CD4-positive, CD25-positive, alpha-beta regulatory T cell (primary cell): ENCODE results near the gene SLC35A2. TPM values are rescaled to one million over a fixed set of nuclear protein-coding genes. Genes with fewer than 3 reads are reported as not detected.
A peak's percentile ranks its signal among the peaks of the same experiment; 100 is the strongest.

Experiments used
- ATAC-seq, 2 donors: fragments of 150-1000 bp; cut with Tn5 transposase; one replicate each; pipeline ENCODE4 v1.10.0; 2021; ENCODE audit warnings: low read depth in 2 of 2, moderate number of reproducible peaks in 2 of 2, moderate library complexity in 1 of 2
- DNase-seq, 3 donors: peaks; one replicate each; pipeline versions ENCODE4 v3.0.0 to v3.0.0-alpha.2; 2012 to 2022; ENCODE audit warnings: mixed read lengths in 1 of 3
- H3K27ac ChIP-seq: one replicate; pipeline ENCODE4 v1.7.0; 2013; ENCODE audit warnings: mild to moderate bottlenecking, low read length; ENCODE audit not compliant: insufficient read depth, poor library complexity, severe bottlenecking
- H3K27me3 ChIP-seq: one replicate; pipeline ENCODE4 v1.7.0; 2013; ENCODE audit warnings: low read length; ENCODE audit not compliant: control insufficient read depth, insufficient read depth
- H3K36me3 ChIP-seq: one replicate; pipeline ENCODE4 v1.7.0; 2013; ENCODE audit warnings: mild to moderate bottlenecking, low read length, moderate library complexity; ENCODE audit not compliant: control insufficient read depth, insufficient read depth
- H3K4me1 ChIP-seq: 2 replicates; pipeline ENCODE4 v1.7.0; 2013; ENCODE audit warnings: mild to moderate bottlenecking, low read length; ENCODE audit not compliant: insufficient read depth, control insufficient read depth, poor library complexity, severe bottlenecking
- H3K4me3 ChIP-seq: one replicate; pipeline ENCODE4 v1.7.0; 2013; ENCODE audit warnings: low read depth, mild to moderate bottlenecking, low read length, moderate library complexity
- H3K9me3 ChIP-seq, 2 experiments: 1 replicate in 1 of 2; 2 replicates in 1 of 2; pipeline ENCODE4 v1.7.0; 2013; ENCODE audit warnings: low read length in 2 of 2, mild to moderate bottlenecking in 1 of 2, moderate library complexity in 1 of 2; ENCODE audit not compliant: control insufficient read depth in 2 of 2
- H3K27ac Mint-ChIP-seq, 3 donors: one replicate each; pipeline ENCODE4 v1.8.0; 2020 to 2022; ENCODE audit warnings: mild to moderate bottlenecking in 3 of 3, mixed read lengths in 3 of 3, moderate library complexity in 2 of 3
- H3K27me3 Mint-ChIP-seq: one replicate; pipeline ENCODE4 v1.8.0; 2022; ENCODE audit warnings: mild to moderate bottlenecking, mixed read lengths
- H3K36me3 Mint-ChIP-seq: one replicate; pipeline ENCODE4 v1.8.0; 2020; ENCODE audit warnings: mixed read lengths
- H3K4me1 Mint-ChIP-seq, 4 donors: one replicate each; pipeline ENCODE4 v1.8.0; 2020 to 2022; ENCODE audit warnings: mixed read lengths in 4 of 4, mild to moderate bottlenecking in 1 of 4
- H3K4me3 Mint-ChIP-seq, 4 donors: one replicate each; pipeline ENCODE4 v1.8.0; 2020 to 2022; ENCODE audit warnings: mild to moderate bottlenecking in 4 of 4, mixed read lengths in 4 of 4, moderate library complexity in 3 of 4
- H3K9me3 Mint-ChIP-seq, 7 donors: one replicate each; pipeline ENCODE4 v1.8.0; 2020 to 2022; ENCODE audit warnings: mixed read lengths in 7 of 7, mild to moderate bottlenecking in 3 of 7, moderate library complexity in 2 of 7
- polyA plus RNA-seq, 4 donors: library from polyadenylated mRNA; unstranded; fragments of 300-500 nt; fragmentation: Illumina TruSeq; gene quantifications; one replicate each; pipeline ENCODE4 v1.2.3, GENCODE V29; 2021
- total RNA-seq: library from RNA; stranded (reverse); gene quantifications from one replicate; pipeline ENCODE4 v1.2.3, GENCODE V29; 2022

SLC35A2 gene
- total and polyA plus RNA-seq, 5 donors from 2014 or later: 7.4 to 50.0 (median 10.1) TPM

GRCh38 chrX:48936429-48937053 is 25.1 kb upstream of the SLC35A2 start:
- H3K27me3 Mint-ChIP-seq: no peaks in the 10 kb centered on the region
- H3K4me1 ChIP-seq: peaks cover 81% of the 10 kb centered on the region
- no peaks in the 10 kb centered on the region for H3K9me3 Mint-ChIP-seq
- peak overlapping the region; percentile 41 for H3K4me3 ChIP-seq
- peak overlapping the region; percentile 99 for H3K27ac ChIP-seq
- ATAC-seq (no peak), DNase-seq (no peak)
- H3K4me3 Mint-ChIP-seq: peak overlapping the region; percentile 80 to 93 (median 88)
- peaks cover 18% of the 10 kb centered on the region for H3K36me3 Mint-ChIP-seq
- peaks cover 27 to 83% (median 53%) of the 10 kb centered on the region in 4 donors for H3K4me1 Mint-ChIP-seq
- H3K27ac Mint-ChIP-seq: peak overlapping the region; percentile 96 to 98 (median 96)
- no peaks in the 10 kb centered on the region for H3K9me3 ChIP-seq
- H3K27me3 ChIP-seq: no peaks in the 10 kb centered on the region
- peaks cover 10% of the 10 kb centered on the region for H3K36me3 ChIP-seq

GRCh38 chrX:48935301-48935670 is 23.8 kb upstream of the SLC35A2 start:
- ATAC-seq (no peak), DNase-seq (no peak)
- H3K27ac ChIP-seq: peak overlapping the region; percentile 99
- Mint-ChIP-seq H3K36me3 (peaks cover 23% of the 10 kb centered on the region), H3K27me3 (no peaks in the 10 kb centered on the region), H3K9me3 (no peaks in the 10 kb centered on the region), H3K4me1 (peaks cover 26 to 76% (median 54%) of the 10 kb centered on the region in 4 donors), H3K27ac (peak overlapping the region; percentile 83 to 98 (median 95)), H3K4me3 (peak overlapping the region in 3 of 4 donors; percentile 38 to 85 (median 73))
- H3K9me3 ChIP-seq: no peaks in the 10 kb centered on the region
- H3K36me3 ChIP-seq: peaks cover 14% of the 10 kb centered on the region
- no peak overlapping the region for H3K4me3 ChIP-seq
- H3K27me3 ChIP-seq: no peaks in the 10 kb centered on the region
- peaks cover 70% of the 10 kb centered on the region for H3K4me1 ChIP-seq

- DNase-seq (peak; percentile 46 to 76 (median 73)), ATAC-seq (peak; percentile 19 to 29)
- Histone ChIP-seq H3K27ac (peak overlapping the region; percentile 99), H3K4me1 (peaks cover 64% of the 10 kb centered on the region), H3K9me3 (no peaks in the 10 kb centered on the region), H3K36me3 (peaks cover 16% of the 10 kb centered on the region), H3K4me3 (peak overlapping the region; percentile 40), H3K27me3 (no peaks in the 10 kb centered on the region)
- Mint-ChIP-seq H3K9me3 (peaks cover 0 to under 1% (median 0%) of the 10 kb centered on the region in 7 donors), H3K4me1 (peaks cover 29 to 73% (median 54%) of the 10 kb centered on the region in 4 donors), H3K4me3 (peak overlapping the region; percentile 69 to 85 (median 72)), H3K27ac (peak overlapping the region; percentile 83 to 98 (median 95)), H3K27me3 (no peaks in the 10 kb centered on the region), H3K36me3 (peaks cover 26% of the 10 kb centered on the region)
These were observed 23.3 kb upstream of the SLC35A2 start for GRCh38 chrX:48934581-48935300.

GRCh38 chrX:48933757-48934156 is 22.3 kb upstream of the SLC35A2 start:
- H3K36me3 ChIP-seq: peaks cover 16% of the 10 kb centered on the region
- Mint-ChIP-seq H3K9me3 (peaks cover 0 to 2% (median 0%) of the 10 kb centered on the region in 7 donors), H3K4me3 (peak overlapping the region in 3 of 4 donors; percentile 19 to 85 (median 43)), H3K4me1 (peaks cover 26 to 63% (median 45%) of the 10 kb centered on the region in 4 donors), H3K27me3 (no peaks in the 10 kb centered on the region), H3K27ac (peak overlapping the region; percentile 91 to 98 (median 95)), H3K36me3 (peaks cover 26% of the 10 kb centered on the region)
- no peaks in the 10 kb centered on the region for H3K27me3 ChIP-seq
- H3K9me3 ChIP-seq: no peaks in the 10 kb centered on the region
- peak in 1 of 3 donors; percentile 13 for DNase-seq
- H3K4me3 ChIP-seq: no peak overlapping the region
- no peak for ATAC-seq
- peak overlapping the region; percentile 99 for H3K27ac ChIP-seq
- peaks cover 54% of the 10 kb centered on the region for H3K4me1 ChIP-seq

GRCh38 chrX:48927736-48928382 is 16.4 kb upstream of the SLC35A2 start:
- Mint-ChIP-seq H3K36me3 (peaks cover 34% of the 10 kb centered on the region), H3K27ac (peak overlapping the region in 2 of 3 donors; percentile 35 to 48), H3K9me3 (peaks cover 0 to 2% (median 0%) of the 10 kb centered on the region in 7 donors), H3K27me3 (no peaks in the 10 kb centered on the region), H3K4me1 (peaks cover 4 to 49% (median 16%) of the 10 kb centered on the region in 4 donors), H3K4me3 (no peak overlapping the region)
- Histone ChIP-seq H3K36me3 (peaks cover 24% of the 10 kb centered on the region), H3K9me3 (no peaks in the 10 kb centered on the region), H3K27ac (no peak overlapping the region), H3K4me3 (no peak overlapping the region), H3K4me1 (peaks cover 23% of the 10 kb centered on the region), H3K27me3 (no peaks in the 10 kb centered on the region)
- no peak for ATAC-seq
- no peak for DNase-seq

GRCh38 chrX:48927123-48927522 is 15.7 kb upstream of the SLC35A2 start:
- DNase-seq: no peak
- no peak overlapping the region for H3K27ac Mint-ChIP-seq
- H3K27me3 Mint-ChIP-seq: no peaks in the 10 kb centered on the region
- H3K4me1 Mint-ChIP-seq: peaks cover 4 to 53% (median 16%) of the 10 kb centered on the region in 4 donors
- Histone ChIP-seq H3K27me3 (no peaks in the 10 kb centered on the region), H3K4me3 (no peak overlapping the region), H3K27ac (no peak overlapping the region), H3K36me3 (peaks cover 24% of the 10 kb centered on the region), H3K9me3 (no peaks in the 10 kb centered on the region), H3K4me1 (peaks cover 28% of the 10 kb centered on the region)
- peaks cover 0 to 2% (median 0%) of the 10 kb centered on the region in 7 donors for H3K9me3 Mint-ChIP-seq
- ATAC-seq: no peak
- H3K4me3 Mint-ChIP-seq: no peak overlapping the region
- peaks cover 34% of the 10 kb centered on the region for H3K36me3 Mint-ChIP-seq

- H3K36me3 ChIP-seq: peaks cover 18% of the 10 kb centered on the region
- no peaks in the 10 kb centered on the region for H3K9me3 Mint-ChIP-seq
- peak in 1 of 3 donors; percentile 27 for DNase-seq
- no peaks in the 10 kb centered on the region for H3K27me3 ChIP-seq
- H3K27ac ChIP-seq: no peak overlapping the region
- peak overlapping the region; percentile 34 to 78 (median 49) for H3K4me3 Mint-ChIP-seq
- peaks cover 26% of the 10 kb centered on the region for H3K36me3 Mint-ChIP-seq
- H3K4me3 ChIP-seq: no peak overlapping the region
- H3K9me3 ChIP-seq: no peaks in the 10 kb centered on the region
- peak overlapping the region; percentile 84 to 99 (median 87) for H3K27ac Mint-ChIP-seq
- H3K27me3 Mint-ChIP-seq: no peaks in the 10 kb centered on the region
- peaks cover 56% of the 10 kb centered on the region for H3K4me1 ChIP-seq
- peaks cover 10 to 75% (median 19%) of the 10 kb centered on the region in 4 donors for H3K4me1 Mint-ChIP-seq
- ATAC-seq: no peak
These were observed 12.8 kb upstream of the SLC35A2 start for GRCh38 chrX:48924270-48924669.
